Cardiac septum (tissue), 1 donor: ENCODE results near the gene GADD45G. TPM values are rescaled to one million over a fixed set of nuclear protein-coding genes. Genes with fewer than 3 reads are reported as not detected.

ENCODE experiments used
- DNase-seq: peaks from one replicate; pipeline ENCODE4 v3.0.0-alpha.2; 2020; ENCODE audit warnings: low spot score
- intact Hi-C: fragments of 100-400 bp; cut with DNase I; formaldehyde crosslinking; loops from one replicate; pipeline ENCODE4 v1.14.0; 2022
- total RNA-seq: library from RNA; stranded (reverse); fragmentation: NEBNext Ultra II Directional; extraction: Animal tissue kit (Norgen Biotek cat#: 25700); gene quantifications from one replicate; pipeline ENCODE4 v1.2.1, GENCODE V29; 2021
- donor health status: DM: no; HTN: no; CAD: no.

Gene GADD45G
- total RNA-seq, 1 donor from 2014 or later: 29.6 TPM

DNA sequence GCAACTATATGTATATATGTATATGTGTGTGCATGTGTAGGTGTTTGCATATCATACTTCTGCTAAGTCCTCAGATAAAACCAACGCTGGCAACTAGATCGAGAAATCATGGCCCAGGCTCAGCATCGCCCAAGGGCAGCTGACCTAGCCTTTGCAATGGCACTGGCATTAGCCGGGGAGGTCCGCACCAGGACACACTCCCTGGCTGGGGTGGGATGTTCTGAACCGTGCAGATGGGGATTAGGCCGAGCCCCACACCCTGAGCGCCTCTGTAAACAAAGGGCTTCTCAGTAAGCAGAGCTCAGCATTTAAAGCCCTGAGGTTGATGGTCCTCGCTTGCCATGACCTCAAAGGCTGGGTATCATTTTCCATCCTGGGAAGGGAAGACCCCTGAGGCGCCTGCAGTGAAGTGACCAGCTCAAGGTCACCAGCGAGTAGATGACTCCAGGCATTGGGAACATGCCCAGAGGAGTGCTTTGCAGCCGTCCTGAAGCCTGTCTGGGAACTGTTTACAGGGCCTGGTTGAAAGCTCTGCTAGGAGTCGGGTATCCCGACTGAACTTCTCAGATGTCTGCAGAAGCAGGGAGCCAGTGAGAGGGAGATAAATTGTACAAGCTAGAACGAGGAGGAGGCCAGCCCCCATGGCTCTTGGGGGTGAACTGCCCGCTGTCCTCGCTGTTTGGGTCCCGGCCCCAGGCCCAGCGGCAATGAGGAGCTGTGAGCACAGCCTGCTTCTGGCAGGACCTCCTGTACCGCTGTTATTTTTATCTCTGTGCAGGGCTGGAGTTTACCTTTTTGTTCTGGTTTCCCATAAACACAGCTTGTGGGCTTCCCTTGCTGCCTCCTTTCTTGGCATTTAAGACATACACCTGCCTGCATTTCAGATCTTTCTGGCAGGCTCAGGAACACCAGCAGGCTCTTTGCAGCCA lies 18.4 kb downstream of the GADD45G start:
- no peak for DNase-seq
- intact Hi-C loops: no loop called here

GRCh38 chr9:89623925-89624420 lies 19.2 kb downstream of the GADD45G start:
- no peak for DNase-seq

DNA sequence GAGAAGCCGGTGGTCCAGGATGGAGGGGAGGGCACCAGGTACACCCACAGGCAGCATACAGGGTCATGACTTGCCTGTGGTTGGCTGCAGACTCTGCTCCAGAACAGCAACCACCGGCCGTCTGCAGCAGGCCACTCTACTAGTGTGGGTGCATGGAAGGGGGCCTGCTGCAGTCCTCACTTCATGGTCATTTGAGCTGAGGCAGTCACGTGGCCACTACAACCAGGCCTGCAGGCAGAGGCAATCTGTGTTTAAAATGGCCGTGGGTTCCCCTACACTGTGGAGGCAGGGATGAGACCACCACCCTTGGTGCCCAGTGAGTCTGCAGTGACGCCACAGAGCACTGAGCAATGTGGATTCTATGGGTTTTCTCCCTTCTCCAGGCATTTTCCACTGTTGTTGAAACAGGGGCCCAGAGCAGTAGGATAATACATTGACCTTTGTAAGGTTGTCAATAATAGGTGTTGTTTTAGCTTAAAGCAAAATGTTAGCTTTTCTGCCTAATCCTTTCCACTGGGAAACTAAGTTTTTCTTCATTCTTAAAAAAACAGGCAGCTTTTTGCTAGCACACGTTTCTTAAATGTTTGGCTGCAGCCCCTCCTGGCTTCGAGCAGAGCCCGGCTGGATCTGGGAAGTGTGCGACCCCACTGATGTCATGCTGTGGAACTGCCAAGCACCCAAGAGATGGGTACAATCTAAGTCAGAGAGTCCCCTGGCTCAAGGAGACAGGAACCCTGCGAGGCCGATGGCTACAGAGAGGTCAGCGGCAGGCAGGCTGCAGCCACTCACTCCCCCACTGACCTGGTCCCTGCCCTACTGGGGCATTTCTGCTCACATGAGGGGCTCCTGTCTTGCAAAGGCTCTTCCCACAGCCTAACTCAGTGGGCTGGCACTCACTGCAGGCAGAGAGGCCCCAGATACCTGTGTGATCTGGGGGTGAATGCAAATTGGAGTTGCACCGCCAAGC lies 21.2 kb downstream of the GADD45G start:
- intact Hi-C loops: no loop called here
- no peak for DNase-seq

More at GRCh38 chr9:89623925-89624420, 19.2 kb downstream of the GADD45G start:
- intact Hi-C loops: no loop called here

DNA sequence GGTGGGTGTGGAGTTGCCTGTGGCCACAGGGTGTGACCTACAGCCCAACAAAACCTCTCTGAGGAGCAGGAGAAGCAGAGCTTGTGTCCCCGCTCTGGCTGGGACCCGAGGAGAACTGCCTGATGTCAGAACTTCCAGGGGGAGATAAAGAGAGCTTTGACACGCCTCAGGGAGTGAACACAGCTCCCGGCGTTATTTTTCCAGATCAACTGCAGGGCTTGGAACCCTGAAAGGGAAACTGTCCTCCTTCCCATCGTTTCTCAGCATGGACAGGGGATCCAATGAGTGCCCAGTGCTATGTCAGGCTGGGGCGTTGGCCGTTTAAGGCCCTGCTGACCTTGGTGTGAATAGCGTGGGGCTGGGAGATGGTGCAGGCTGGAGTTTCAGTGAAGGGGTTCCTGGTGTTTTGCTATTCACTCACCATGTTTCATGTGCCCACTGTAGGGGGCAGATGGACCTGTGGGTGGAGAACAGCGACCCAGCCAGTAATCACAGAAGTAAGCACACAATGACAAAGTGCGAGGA lies 22.0 kb downstream of the GADD45G start:
- intact Hi-C loops: no loop called here

GRCh38 chr9:89628601-89629000 lies 23.8 kb downstream of the GADD45G start:
- intact Hi-C loops: no loop called here
- DNase-seq: no peak

More for the DNA sequence above, 22.0 kb downstream of the GADD45G start:
- no peak for DNase-seq

- intact Hi-C loops: no loop called here
- peak; percentile 35 for DNase-seq
Observed at GRCh38 chr9:89629081-89629976, 24.5 kb downstream of the GADD45G start.

GRCh38 chr9:89630508-89630907 lies 25.7 kb downstream of the GADD45G start:
- intact Hi-C loops: no loop called here
- DNase-seq: peak; percentile 31

- intact Hi-C loops: no loop called here
- DNase-seq: peak; percentile 20
Observed at GRCh38 chr9:89631384-89631783, 26.6 kb downstream of the GADD45G start.

- intact Hi-C loops: no loop called here
- DNase-seq: peak; percentile 24
Observed at GRCh38 chr9:89632192-89632733, 27.5 kb downstream of the GADD45G start.

DNA sequence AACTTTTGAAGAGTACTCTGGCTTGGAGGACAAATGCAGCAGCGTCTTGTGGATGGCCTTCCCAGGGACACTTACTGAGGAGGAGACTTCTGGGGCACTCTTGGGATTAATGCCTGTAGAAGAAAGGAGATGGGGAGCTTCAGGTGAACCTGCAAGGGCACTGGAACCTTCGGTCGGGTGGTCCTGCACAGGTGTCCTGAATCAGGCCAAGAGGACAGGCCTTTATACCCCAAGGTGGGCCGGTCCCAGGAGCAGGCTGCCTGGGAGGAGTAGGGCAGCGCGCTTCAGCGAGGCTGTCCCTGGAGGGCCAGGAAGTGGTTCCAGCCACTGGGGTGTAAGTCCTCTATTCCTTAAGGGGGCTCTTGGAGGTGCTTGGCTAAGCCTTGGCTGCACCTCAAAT lies 27.9 kb downstream of the GADD45G start:
- intact Hi-C loops: no loop called here

DNA sequence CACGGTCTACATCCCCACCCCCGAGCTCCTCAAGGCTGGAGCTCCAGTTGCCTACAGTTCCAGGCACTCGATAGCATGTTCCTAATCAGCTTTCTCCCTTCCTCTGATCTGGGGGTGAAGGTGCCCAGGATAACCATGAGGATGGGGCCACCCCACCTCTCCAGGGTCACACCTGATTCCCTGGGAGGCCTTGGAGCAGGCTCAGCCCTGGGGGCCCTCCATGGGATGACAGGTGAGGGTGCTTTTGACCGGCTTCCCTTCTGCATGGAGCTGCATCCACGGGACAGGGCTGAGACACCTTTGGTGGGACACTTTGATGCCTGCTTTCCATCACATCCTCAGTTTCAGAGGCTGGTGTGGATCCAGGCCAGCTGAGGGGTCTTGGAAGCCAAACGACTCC lies 28.6 kb downstream of the GADD45G start:
- DNase-seq: no peak
- intact Hi-C loops: no loop called here

More for the DNA sequence above, 27.9 kb downstream of the GADD45G start:
- peak; percentile 38 for DNase-seq

GRCh38 chr9:89633920-89634319 lies 29.1 kb downstream of the GADD45G start:
- intact Hi-C loops: no loop called here
- DNase-seq: no peak

DNA sequence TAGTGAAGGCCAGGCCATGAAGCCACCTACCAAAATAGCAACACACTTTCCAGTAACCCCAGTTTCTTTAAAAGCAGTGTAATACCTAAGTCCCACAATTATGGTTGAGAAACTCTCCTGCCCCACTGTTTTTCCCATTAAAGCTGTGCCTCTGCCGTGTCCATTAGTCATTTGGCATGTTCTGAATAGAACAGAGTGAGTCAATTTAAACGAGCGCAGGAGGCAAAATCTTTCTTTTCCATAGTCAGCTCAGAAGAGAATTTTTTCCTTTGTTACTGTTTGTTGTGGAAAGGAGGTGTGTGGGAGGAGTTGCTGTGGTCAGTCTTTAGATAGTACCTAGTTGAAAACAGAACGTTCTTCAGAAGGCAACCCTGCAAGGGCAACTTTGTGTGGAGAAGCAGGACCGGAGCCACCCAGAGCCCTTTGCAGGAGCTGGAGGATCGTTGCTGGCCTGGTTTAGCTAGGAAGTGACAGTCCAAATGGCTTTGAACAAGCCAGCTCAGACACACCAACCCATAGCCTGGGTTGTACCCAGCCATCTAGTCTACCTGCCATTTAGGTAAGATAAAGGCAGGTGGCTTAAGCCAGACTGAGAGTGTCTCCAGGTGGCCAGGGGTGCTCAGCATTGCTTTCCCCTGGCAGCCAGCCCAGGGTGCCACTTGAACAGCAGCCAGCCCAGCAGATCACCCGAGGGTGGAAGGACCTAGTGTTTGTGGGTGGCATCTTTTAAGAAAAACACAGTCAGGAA lies 30.4 kb downstream of the GADD45G start:
- intact Hi-C loops: no loop called here

GRCh38 chr9:89635816-89636215 lies 31.0 kb downstream of the GADD45G start:
- intact Hi-C loops: no loop called here
- DNase-seq: no peak

More for the DNA sequence above, 30.4 kb downstream of the GADD45G start:
- no peak for DNase-seq

DNA sequence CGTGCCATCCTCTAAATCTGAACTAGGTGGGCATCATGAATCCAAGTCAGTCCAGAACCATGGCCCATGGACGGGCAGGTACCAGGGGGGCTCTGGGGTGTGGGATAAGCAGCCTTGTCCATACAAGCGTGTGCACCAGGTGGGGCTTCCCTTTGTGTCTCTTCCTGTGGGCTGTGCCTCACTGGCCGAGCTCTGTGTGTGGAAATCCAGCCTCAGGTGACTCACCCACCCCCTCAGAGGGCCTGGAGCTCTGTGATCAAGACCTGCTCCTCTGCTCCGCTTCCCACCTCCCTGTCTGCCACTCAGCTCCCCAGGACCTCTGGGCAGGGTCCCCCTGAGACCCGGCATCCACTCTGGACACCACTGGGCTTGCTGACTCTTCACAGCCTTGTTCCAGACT lies 33.0 kb downstream of the GADD45G start:
- intact Hi-C loops: no loop called here
- DNase-seq: no peak

DNA sequence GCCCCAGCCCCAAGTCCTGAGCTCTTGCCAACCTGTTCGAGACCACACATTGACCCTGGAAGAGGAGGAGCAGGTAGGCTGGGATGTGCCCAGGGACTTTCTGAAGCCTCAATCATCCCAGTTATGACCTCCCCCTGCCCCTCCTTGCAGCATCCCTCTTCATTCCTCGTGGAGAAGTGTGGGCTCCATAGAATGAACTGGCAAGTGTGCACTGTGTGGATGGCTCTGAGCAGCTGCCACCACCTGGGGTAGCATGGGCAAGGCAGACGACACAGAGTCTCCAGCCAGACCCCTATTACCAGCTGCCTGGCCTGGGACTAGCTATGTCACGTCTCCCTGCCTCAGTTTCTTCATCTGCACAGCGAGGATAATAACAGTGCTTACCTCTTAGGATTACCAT lies 33.5 kb downstream of the GADD45G start:
- intact Hi-C loops: no loop called here
- DNase-seq: no peak

DNA sequence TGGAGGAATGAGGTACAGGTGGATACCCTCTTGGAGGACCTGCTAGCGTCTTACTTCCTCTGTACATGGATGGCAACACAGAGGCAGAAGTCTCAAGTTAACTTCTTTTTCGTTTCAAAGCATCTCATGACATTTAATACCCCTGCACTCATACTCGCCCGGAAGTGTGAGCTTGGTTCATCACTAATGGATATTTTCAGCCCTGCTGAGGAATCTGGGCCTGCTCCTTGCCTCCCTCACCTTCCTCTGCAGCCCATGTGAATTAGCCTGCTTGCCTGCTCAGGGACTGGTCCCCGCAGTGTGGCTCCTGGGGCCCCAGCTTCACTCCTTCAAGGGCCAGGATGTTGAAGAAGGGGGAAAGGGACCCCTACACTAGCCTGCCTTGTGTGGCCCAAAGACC lies 34.1 kb downstream of the GADD45G start:
- no peak for DNase-seq

GRCh38 chr9:89639367-89639795 lies 34.6 kb downstream of the GADD45G start:
- no peak for DNase-seq
- intact Hi-C loops: no loop called here

More for the DNA sequence above, 34.1 kb downstream of the GADD45G start:
- intact Hi-C loops: no loop called here
